ENCODE measurements around the gene ESRRB. TPM values are rescaled to one million over a fixed set of nuclear protein-coding genes. Genes with fewer than 3 reads are reported as not detected.
"Not testable (repeated sequence)": the region's sequence is repeated elsewhere in the genome, so short reads cannot be mapped to it uniquely, and the experiment has no call there.

ESRRB gene
- total and polyA plus RNA-seq, 12 donors: 2.5 to 13.4 (median 7.0) TPM

DNA sequence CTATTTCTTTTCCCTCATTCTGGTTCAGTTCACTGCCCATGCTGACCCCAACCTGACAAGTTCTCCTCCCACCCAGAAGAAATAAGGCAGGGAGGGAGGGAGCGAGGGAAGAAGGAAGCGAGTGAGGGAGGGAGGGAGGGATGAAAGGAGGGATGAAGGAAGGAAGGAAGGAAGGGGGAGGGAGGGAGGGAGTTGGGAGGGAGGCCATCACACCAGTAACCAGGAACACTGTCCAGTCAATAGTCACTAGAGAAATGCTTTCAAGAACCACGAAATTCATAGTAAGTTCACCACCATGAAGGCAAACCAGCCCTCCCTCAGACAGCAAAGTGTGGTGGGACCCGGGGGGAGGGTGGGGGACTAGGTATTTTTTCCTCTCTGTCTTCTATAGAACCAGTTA, 142.4 kb downstream of the ESRRB start:
- H3K36me3 ChIP-seq: no peaks in the 10 kb centered on the region
- H3K27me3 ChIP-seq: peaks cover 0 to 5% (median 0%) of the 10 kb centered on the region in 7 donors
- intact Hi-C loops (cut with DNase I): no loop called here
- peaks cover 0 to 15% (median 6%) of the 10 kb centered on the region in 11 donors for H3K9me3 ChIP-seq
- H3K4me3 ChIP-seq: no peak overlapping the region
- 72 to 80% methylated on average over 4 of the region's 4 CpGs for WGBS, 2 donors
- DNase-seq: no peak
- TF ChIP-seq, protein P1, sequence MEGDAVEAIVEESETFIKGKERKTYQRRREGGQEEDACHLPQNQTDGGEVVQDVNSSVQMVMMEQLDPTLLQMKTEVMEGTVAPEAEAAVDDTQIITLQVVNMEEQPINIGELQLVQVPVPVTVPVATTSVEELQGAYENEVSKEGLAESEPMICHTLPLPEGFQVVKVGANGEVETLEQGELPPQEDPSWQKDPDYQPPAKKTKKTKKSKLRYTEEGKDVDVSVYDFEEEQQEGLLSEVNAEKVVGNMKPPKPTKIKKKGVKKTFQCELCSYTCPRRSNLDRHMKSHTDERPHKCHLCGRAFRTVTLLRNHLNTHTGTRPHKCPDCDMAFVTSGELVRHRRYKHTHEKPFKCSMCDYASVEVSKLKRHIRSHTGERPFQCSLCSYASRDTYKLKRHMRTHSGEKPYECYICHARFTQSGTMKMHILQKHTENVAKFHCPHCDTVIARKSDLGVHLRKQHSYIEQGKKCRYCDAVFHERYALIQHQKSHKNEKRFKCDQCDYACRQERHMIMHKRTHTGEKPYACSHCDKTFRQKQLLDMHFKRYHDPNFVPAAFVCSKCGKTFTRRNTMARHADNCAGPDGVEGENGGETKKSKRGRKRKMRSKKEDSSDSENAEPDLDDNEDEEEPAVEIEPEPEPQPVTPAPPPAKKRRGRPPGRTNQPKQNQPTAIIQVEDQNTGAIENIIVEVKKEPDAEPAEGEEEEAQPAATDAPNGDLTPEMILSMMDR (IDR thresholded peaks at IDR 0.05): no peak
- H3K27ac ChIP-seq: no peak overlapping the region
- ATAC-seq: no peak
- H3K4me1 ChIP-seq: no peaks in the 10 kb centered on the region

DNA sequence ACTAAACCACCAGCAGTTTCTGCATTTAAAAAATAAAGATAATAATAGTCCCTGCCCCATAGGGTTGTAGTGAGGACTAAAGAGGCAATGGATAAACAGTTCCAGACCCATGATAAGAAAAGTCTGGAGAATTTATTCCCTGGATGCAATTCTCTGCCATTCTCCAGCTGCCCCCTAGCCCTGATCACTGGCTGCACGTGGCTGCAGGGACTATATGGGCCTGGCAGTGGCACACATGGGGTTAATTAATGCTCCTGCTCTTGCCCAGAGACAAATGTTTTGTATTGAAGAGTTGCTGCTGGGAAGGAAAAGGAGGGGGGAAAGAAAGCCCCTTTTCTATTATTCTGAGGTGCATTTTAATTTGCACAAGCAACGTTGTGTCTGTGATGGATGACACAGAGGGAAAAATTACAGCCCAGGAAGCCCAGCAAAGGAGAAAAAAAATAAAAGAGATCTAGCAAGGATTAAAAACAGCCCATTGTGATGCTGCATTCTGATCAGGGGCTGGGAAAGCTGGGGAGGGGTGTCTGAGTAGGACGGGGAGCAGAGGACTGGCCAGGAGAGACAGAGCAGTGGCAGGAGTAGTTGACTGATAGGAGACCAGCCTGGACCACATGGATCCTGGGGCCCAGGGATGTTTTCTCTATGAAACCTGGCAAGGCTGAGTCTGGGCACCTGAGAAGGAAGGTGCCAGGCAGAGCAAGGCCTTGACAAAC, 149.3 kb downstream of the ESRRB start:
- DNase-seq: no peak
- intact Hi-C loops (cut with DNase I): no loop called here
- TF ChIP-seq, protein P1 (IDR thresholded peaks at IDR 0.05): no peak
- Histone ChIP-seq H3K9me3 (peaks cover 0 to 15% (median 6%) of the 10 kb centered on the region in 11 donors), H3K4me3 (no peak overlapping the region), H3K4me1 (no peaks in the 10 kb centered on the region), H3K27me3 (peaks cover 0 to 6% (median 0%) of the 10 kb centered on the region in 7 donors), H3K36me3 (no peaks in the 10 kb centered on the region), H3K27ac (no peak overlapping the region)
- 37 to 67% methylated on average over 3 of the region's 3 CpGs for WGBS, 2 donors
- ATAC-seq: no peak

DNA sequence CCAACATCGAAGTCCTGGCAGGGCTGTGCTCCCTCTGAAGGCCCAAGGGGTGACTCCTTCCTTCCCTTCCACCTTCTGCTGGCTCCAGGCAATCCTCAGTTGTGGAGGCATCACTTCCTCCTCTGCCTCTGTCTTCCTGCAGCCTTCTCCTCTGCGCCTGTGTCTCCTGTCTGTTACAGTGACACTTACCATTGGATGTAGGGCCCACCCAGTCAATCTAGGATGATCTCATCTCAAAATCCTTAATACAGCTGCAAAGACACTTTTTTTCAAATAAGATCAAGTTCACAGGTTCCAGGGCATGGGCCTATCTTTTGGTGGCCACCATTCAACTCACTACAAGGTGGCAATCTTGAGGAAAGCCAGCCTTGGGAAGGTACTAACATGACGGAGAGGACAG, 155.1 kb downstream of the ESRRB start:
- ATAC-seq: no peak
- H3K4me1 ChIP-seq: no peaks in the 10 kb centered on the region
- no peaks in the 10 kb centered on the region for H3K36me3 ChIP-seq
- no peaks in the 10 kb centered on the region for H3K9me3 ChIP-seq
- WGBS, 2 donors: 72 to 78% methylated on average over 3 of the region's 3 CpGs
- no peak overlapping the region for H3K4me3 ChIP-seq
- no peak overlapping the region for H3K27ac ChIP-seq
- DNase-seq: no peak
- peaks cover 0 to 5% (median 0%) of the 10 kb centered on the region in 7 donors for H3K27me3 ChIP-seq
- intact Hi-C loops (cut with DNase I): no loop called here
- TF ChIP-seq, protein P1 (IDR thresholded peaks at IDR 0.05): no peak

DNA sequence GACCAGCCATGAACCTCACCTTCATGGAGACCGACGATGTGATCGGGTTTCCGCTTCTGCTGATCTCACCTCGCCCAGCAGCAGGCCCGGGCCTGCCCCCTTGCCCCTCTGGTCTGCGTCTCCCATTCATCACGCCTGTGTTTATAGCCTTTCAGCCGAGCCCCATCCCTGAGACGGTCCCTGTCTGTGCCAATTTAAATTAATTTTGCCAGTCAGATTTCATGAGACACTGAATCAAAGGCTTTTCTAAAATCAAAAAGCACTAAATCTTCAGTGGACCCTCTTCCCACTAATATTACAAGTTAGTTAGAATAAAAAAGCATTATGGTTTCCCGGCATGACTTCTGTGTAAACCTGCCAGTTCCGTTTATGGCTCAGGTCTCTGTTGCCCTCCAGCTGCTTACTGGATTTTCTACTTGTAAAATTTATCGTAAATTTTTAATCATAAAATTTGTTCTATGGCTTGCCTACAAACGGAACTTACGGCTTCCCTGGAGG, 155.9 kb downstream of the ESRRB start:
- H3K27me3 ChIP-seq: peaks cover 0 to 5% (median 0%) of the 10 kb centered on the region in 7 donors
- 85 to 92% methylated on average over 15 of the region's 15 CpGs for WGBS, 2 donors
- no peak overlapping the region for H3K4me3 ChIP-seq
- intact Hi-C loops (cut with DNase I): no loop called here
- H3K27ac ChIP-seq: no peak overlapping the region
- no peaks in the 10 kb centered on the region for H3K36me3 ChIP-seq
- TF ChIP-seq, protein P1 (IDR thresholded peaks at IDR 0.05): no peak
- ATAC-seq (no peak), DNase-seq (no peak)
- no peaks in the 10 kb centered on the region for H3K9me3 ChIP-seq
- no peaks in the 10 kb centered on the region for H3K4me1 ChIP-seq

DNA sequence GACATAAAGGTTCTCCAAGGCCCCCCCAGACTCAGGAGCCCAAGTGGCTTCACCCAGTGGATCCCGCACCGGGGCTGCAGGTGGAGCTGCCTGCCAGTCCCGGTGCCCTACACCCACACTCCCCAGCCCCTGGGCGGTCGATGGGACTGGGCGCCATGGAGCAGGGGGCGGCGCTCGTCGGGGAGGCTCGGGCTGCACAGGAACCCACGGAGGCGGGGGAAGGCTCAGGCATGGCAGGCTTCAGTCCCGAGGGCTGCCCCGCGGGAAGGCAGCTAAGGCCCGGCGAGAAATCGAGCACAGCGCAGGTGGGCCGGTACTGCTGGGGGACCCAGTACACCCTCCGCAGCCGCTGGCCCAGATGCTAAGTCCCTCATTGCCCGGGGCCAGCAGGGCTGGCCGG, 160.7 kb downstream of the ESRRB start:
- H3K4me1 ChIP-seq; H3K36me3 ChIP-seq; DNase-seq; H3K4me3 ChIP-seq; H3K9me3 ChIP-seq; ATAC-seq; H3K27me3 ChIP-seq; H3K27ac ChIP-seq; intact Hi-C loops (cut with DNase I): not testable (repeated sequence)
- 98 to 99% methylated on average over 23 to 24 of the region's 25 CpGs for WGBS, 2 donors

Data from heart right ventricle (tissue), 16 donors.